Thyroid gland (tissue), 4 donors: Measurements from ENCODE around the gene PATZ1.

Experiments used
- POLR2A ChIP-seq, 2 donors: fragments of 450-650 bp; IDR thresholded peaks; one replicate each; pipeline ENCODE4 v1.6.1; 2017; ENCODE audit warnings: antibody characterized with exemption in 2 of 2, mild to moderate bottlenecking in 2 of 2, moderate library complexity in 1 of 2
- TF ChIP-seq, protein P1 (sequence below), 6 experiments: fragments of 200-600 bp in 3 of 6; fragments of 450-650 bp in 3 of 6; sonication (generic) in 3 of 6; IDR thresholded peaks; one replicate each; pipeline ENCODE4 v1.5.1; 2016 to 2019; ENCODE audit warnings: antibody characterized with exemption in 6 of 6, mild to moderate bottlenecking in 2 of 6, inconsistent platforms in 1 of 6, moderate library complexity in 1 of 6

DNA sequence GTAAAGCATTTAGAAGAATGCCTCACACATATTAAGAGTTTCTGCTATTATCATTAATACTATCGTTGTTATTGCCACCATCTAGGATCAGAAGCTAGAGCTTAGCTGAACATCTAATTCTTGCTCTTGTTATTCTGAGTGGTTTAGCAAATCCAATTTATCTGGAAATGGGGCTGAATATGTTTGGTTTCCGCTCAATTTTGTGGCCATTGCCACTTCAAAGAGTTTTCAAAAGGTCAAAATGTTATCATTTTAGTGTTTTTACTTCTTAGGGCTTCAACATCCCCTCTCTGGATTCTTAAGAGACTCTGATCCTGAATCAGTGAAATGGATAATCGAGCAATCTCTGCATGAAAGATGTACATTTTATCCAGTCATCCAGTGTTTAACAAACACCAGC lies 43.6 kb downstream of the PATZ1 start:
- TF ChIP-seq, protein P1, sequence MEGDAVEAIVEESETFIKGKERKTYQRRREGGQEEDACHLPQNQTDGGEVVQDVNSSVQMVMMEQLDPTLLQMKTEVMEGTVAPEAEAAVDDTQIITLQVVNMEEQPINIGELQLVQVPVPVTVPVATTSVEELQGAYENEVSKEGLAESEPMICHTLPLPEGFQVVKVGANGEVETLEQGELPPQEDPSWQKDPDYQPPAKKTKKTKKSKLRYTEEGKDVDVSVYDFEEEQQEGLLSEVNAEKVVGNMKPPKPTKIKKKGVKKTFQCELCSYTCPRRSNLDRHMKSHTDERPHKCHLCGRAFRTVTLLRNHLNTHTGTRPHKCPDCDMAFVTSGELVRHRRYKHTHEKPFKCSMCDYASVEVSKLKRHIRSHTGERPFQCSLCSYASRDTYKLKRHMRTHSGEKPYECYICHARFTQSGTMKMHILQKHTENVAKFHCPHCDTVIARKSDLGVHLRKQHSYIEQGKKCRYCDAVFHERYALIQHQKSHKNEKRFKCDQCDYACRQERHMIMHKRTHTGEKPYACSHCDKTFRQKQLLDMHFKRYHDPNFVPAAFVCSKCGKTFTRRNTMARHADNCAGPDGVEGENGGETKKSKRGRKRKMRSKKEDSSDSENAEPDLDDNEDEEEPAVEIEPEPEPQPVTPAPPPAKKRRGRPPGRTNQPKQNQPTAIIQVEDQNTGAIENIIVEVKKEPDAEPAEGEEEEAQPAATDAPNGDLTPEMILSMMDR (IDR thresholded peaks at IDR 0.05), result no peak
- no peak for TF ChIP-seq POLR2A (IDR thresholded peaks at IDR 0.05)
